ACC112 (cell line): ENCODE data around the gene TFCP2L1.

Source experiments
- H2AFZ ChIP-seq: fragments of 200-600 bp; sonication (generic); one replicate; pipeline ENCODE4 v1.6.0; 2017; ENCODE audit warnings: antibody characterized with exemption, low read length; ENCODE audit not compliant: unreplicated experiment
- H3K27ac ChIP-seq: fragments of 200-600 bp; sonication (generic); 2 replicates; pipeline ENCODE4 v1.5.1; 2014; ENCODE audit warnings: low read depth, mild to moderate bottlenecking, antibody characterized with exemption, low read length, moderate library complexity
- H3K27me3 ChIP-seq: fragments of 200-600 bp; sonication (generic); 2 replicates; pipeline ENCODE4 v1.6.1; 2014; ENCODE audit warnings: mild to moderate bottlenecking, antibody characterized with exemption, low read length, moderate library complexity, mixed read lengths; ENCODE audit not compliant: insufficient read depth
- H3K36me3 ChIP-seq: fragments of 200-600 bp; sonication (generic); 2 replicates; pipeline ENCODE4 v1.6.1; 2016; ENCODE audit warnings: mild to moderate bottlenecking, antibody characterized with exemption, low read length, moderate library complexity, mixed read lengths; ENCODE audit not compliant: insufficient read depth
- H3K4me1 ChIP-seq: fragments of 200-600 bp; sonication (generic); one replicate; pipeline ENCODE4 v1.6.1; 2016; ENCODE audit warnings: low read length, mixed read lengths; ENCODE audit not compliant: insufficient read depth, unreplicated experiment, control insufficient read depth
- H3K4me3 ChIP-seq: fragments of 200-600 bp; sonication (generic); 2 replicates; pipeline ENCODE4 v1.5.1; 2014; ENCODE audit warnings: mild to moderate bottlenecking, low read depth, low read length
- H3K79me2 ChIP-seq: fragments of 200-600 bp; sonication (generic); one replicate; pipeline ENCODE4 v1.6.0; 2016; ENCODE audit warnings: low read length; ENCODE audit not compliant: control insufficient read depth, unreplicated experiment, insufficient read depth

TFCP2L1 gene

GRCh38 chr2:121242175-121242875 is 42.7 kb downstream of the TFCP2L1 start:
- Histone ChIP-seq H2AFZ (no peak overlapping the region), H3K4me3 (no peak overlapping the region), H3K36me3 (no peaks in the 10 kb centered on the region), H3K79me2 (no peaks in the 10 kb centered on the region), H3K27me3 (peaks cover 61% of the 10 kb centered on the region), H3K4me1 (no peaks in the 10 kb centered on the region), H3K27ac (no peak overlapping the region)

- no peak overlapping the region for H3K27ac ChIP-seq
- H3K4me1 ChIP-seq = no peaks in the 10 kb centered on the region
- H2AFZ ChIP-seq = no peak overlapping the region
- H3K79me2 ChIP-seq = no peaks in the 10 kb centered on the region
- H3K27me3 ChIP-seq = peaks cover 67% of the 10 kb centered on the region
- H3K36me3 ChIP-seq = no peaks in the 10 kb centered on the region
- H3K4me3 ChIP-seq = no peak overlapping the region
Observed at GRCh38 chr2:121241466-121241865, 43.5 kb downstream of the TFCP2L1 start.

- Histone ChIP-seq H3K36me3 (no peaks in the 10 kb centered on the region), H3K79me2 (no peaks in the 10 kb centered on the region), H3K27me3 (peaks cover 70% of the 10 kb centered on the region), H3K4me1 (no peaks in the 10 kb centered on the region), H3K4me3 (no peak overlapping the region), H3K27ac (no peak overlapping the region), H2AFZ (no peak overlapping the region)
Observed at GRCh38 chr2:121240436-121240835, 44.6 kb downstream of the TFCP2L1 start.

- no peaks in the 10 kb centered on the region for H3K36me3 ChIP-seq
- no peak overlapping the region for H3K4me3 ChIP-seq
- H3K79me2 ChIP-seq = no peaks in the 10 kb centered on the region
- no peak overlapping the region for H2AFZ ChIP-seq
- H3K27me3 ChIP-seq = peaks cover 70% of the 10 kb centered on the region
- H3K27ac ChIP-seq = no peak overlapping the region
- H3K4me1 ChIP-seq = no peaks in the 10 kb centered on the region
Observed at GRCh38 chr2:121239969-121240368, 45.0 kb downstream of the TFCP2L1 start.

GRCh38 chr2:121239471-121239870 is 45.5 kb downstream of the TFCP2L1 start:
- no peaks in the 10 kb centered on the region for H3K4me1 ChIP-seq
- H2AFZ ChIP-seq = no peak overlapping the region
- no peaks in the 10 kb centered on the region for H3K79me2 ChIP-seq
- H3K36me3 ChIP-seq = no peaks in the 10 kb centered on the region
- H3K4me3 ChIP-seq = no peak overlapping the region
- no peak overlapping the region for H3K27ac ChIP-seq
- peaks cover 73% of the 10 kb centered on the region for H3K27me3 ChIP-seq

- Histone ChIP-seq H3K36me3 (no peaks in the 10 kb centered on the region), H3K27me3 (peaks cover 78% of the 10 kb centered on the region), H3K27ac (no peak overlapping the region)
Observed at GRCh38 chr2:121238828-121239227, 46.2 kb downstream of the TFCP2L1 start.

GRCh38 chr2:121237980-121238665 is 46.9 kb downstream of the TFCP2L1 start:
- peaks cover 79% of the 10 kb centered on the region for H3K27me3 ChIP-seq
- H3K4me3 ChIP-seq = no peak overlapping the region
- no peaks in the 10 kb centered on the region for H3K4me1 ChIP-seq
- H3K36me3 ChIP-seq = no peaks in the 10 kb centered on the region
- no peaks in the 10 kb centered on the region for H3K79me2 ChIP-seq
- H2AFZ ChIP-seq = no peak overlapping the region
- no peak overlapping the region for H3K27ac ChIP-seq

More at GRCh38 chr2:121238828-121239227, 46.2 kb downstream of the TFCP2L1 start:
- Histone ChIP-seq H3K4me3 (no peak overlapping the region), H2AFZ (no peak overlapping the region), H3K4me1 (no peaks in the 10 kb centered on the region), H3K79me2 (no peaks in the 10 kb centered on the region)

- Histone ChIP-seq H3K79me2 (no peaks in the 10 kb centered on the region), H3K27me3 (peaks cover 77% of the 10 kb centered on the region), H3K36me3 (no peaks in the 10 kb centered on the region), H3K4me3 (no peak overlapping the region), H3K27ac (no peak overlapping the region), H2AFZ (no peak overlapping the region), H3K4me1 (no peaks in the 10 kb centered on the region)
Observed at GRCh38 chr2:121237336-121237979, 47.5 kb downstream of the TFCP2L1 start.

GRCh38 chr2:121236650-121237180 is 48.3 kb downstream of the TFCP2L1 start:
- H3K27ac ChIP-seq = no peak overlapping the region
- H3K27me3 ChIP-seq = peaks cover 72% of the 10 kb centered on the region
- no peaks in the 10 kb centered on the region for H3K4me1 ChIP-seq
- H2AFZ ChIP-seq = no peak overlapping the region
- H3K4me3 ChIP-seq = no peak overlapping the region
- H3K36me3 ChIP-seq = no peaks in the 10 kb centered on the region
- no peaks in the 10 kb centered on the region for H3K79me2 ChIP-seq

- Histone ChIP-seq H3K27me3 (peaks cover 70% of the 10 kb centered on the region), H3K4me1 (no peaks in the 10 kb centered on the region), H3K79me2 (no peaks in the 10 kb centered on the region), H3K36me3 (no peaks in the 10 kb centered on the region), H3K27ac (no peak overlapping the region), H2AFZ (no peak overlapping the region), H3K4me3 (no peak overlapping the region)
Observed at GRCh38 chr2:121236101-121236640, 48.8 kb downstream of the TFCP2L1 start.
